Large intestine (tissue), 3 donors: Measurements from ENCODE around the gene VNN1. TPM values are rescaled to one million over a fixed set of nuclear protein-coding genes. Genes with fewer than 3 reads are reported as not detected.

Source experiments
- DNase-seq, 2 donors: peaks; one replicate each; pipeline versions ENCODE4 v3.0.0 to v3.0.0-alpha.2; 2013
- H3K27ac ChIP-seq: one replicate; pipeline ENCODE4 v1.5.1; 2013; ENCODE audit warnings: low read length
- H3K27me3 ChIP-seq: 2 replicates; pipeline ENCODE4 v1.6.1; 2013; ENCODE audit warnings: low read length; ENCODE audit not compliant: control insufficient read depth, insufficient read depth
- H3K36me3 ChIP-seq: 2 replicates; pipeline ENCODE4 v1.6.1; 2013; ENCODE audit warnings: low read length; ENCODE audit not compliant: control insufficient read depth, insufficient read depth
- H3K4me1 ChIP-seq: one replicate; pipeline ENCODE4 v1.6.1; 2013; ENCODE audit warnings: low read length; ENCODE audit not compliant: control insufficient read depth, insufficient read depth
- H3K4me3 ChIP-seq: one replicate; pipeline ENCODE4 v1.5.1; 2013; ENCODE audit warnings: low read length
- H3K9me3 ChIP-seq: one replicate; pipeline ENCODE4 v1.6.1; 2013; ENCODE audit warnings: mild to moderate bottlenecking, low read depth, low read length, moderate library complexity; ENCODE audit not compliant: control insufficient read depth
- WGBS: methylation state at CpG from one replicate; pipeline ENCODE4 v1.1.5; 2013; ENCODE audit warnings: low lambda C conversion rate; ENCODE audit not compliant: insufficient coverage; 5-methylcytosine and 5-hydroxymethylcytosine counted together
- polyA plus RNA-seq: library from polyadenylated mRNA; unstranded; fragments of 120-200 nt; gene quantifications from one replicate; pipeline ENCODE4 v1.2.1, GENCODE V29; 2013

The VNN1 gene
- polyA plus RNA-seq, 1 donor, result 2.0 TPM

- H3K9me3 ChIP-seq, result no peaks in the 10 kb centered on the region
- WGBS, result no CpG with 5 or more reads among the region's 1 CpG
- H3K27me3 ChIP-seq, result no peaks in the 10 kb centered on the region
- H3K4me1 ChIP-seq, result no peaks in the 10 kb centered on the region
- no peak for DNase-seq
- H3K36me3 ChIP-seq, result no peaks in the 10 kb centered on the region
- H3K27ac ChIP-seq, result no peak overlapping the region
- no peak overlapping the region for H3K4me3 ChIP-seq
Measured at GRCh38 chr6:132748446-132748845, 34.6 kb upstream of the VNN1 start.

DNA sequence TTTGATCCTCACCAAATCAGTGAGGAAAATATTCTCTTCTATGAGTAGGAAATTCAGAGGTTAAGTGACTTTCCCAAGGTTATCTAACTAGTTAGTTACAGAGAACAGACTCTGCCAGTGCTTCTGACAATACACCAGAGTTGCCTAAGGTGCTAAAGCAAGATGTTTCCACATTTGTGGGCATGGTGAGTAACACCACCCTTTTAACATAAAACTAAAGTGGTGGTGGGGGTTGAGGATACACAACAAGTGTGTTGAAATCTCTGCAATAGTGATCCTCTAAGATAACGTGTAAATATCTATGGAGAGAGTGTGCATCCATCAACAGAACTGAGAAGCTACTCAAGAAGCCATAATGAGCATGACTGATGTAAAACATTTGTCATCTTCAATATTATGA, 32.2 kb upstream of the VNN1 start:
- Histone ChIP-seq H3K9me3 (no peaks in the 10 kb centered on the region), H3K36me3 (no peaks in the 10 kb centered on the region), H3K4me3 (no peak overlapping the region), H3K4me1 (no peaks in the 10 kb centered on the region), H3K27ac (no peak overlapping the region), H3K27me3 (no peaks in the 10 kb centered on the region)
- DNase-seq, result no peak
- no CpG with 5 or more reads among the region's 1 CpG for WGBS

GRCh38 chr6:132742495-132742894, 28.6 kb upstream of the VNN1 start:
- H3K9me3 ChIP-seq, result no peaks in the 10 kb centered on the region
- no peak for DNase-seq
- 88% methylated on average over 1 of the region's 4 CpGs for WGBS
- H3K4me1 ChIP-seq, result no peaks in the 10 kb centered on the region
- H3K27ac ChIP-seq, result no peak overlapping the region
- H3K36me3 ChIP-seq, result no peaks in the 10 kb centered on the region
- no peaks in the 10 kb centered on the region for H3K27me3 ChIP-seq
- no peak overlapping the region for H3K4me3 ChIP-seq

DNA sequence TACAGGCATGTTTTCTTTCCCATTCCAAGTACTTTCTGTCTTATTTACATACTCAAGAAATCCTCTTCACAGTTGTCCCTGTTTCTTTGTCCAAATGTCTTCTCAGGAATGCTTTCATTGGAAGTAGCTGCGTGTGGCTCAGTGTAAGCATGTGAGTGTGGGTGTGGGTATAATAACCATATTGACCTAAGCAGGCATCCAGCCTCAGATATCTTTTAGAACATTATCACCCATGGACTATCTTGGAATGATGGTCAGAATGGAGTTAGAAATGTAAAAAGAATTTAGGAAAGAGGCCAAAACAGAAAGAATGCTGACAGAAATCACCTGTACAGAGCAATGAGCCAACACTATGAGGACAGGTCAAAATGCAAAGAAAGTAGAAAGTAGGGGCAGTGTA, 27.4 kb upstream of the VNN1 start:
- no peak overlapping the region for H3K27ac ChIP-seq
- H3K4me3 ChIP-seq, result no peak overlapping the region
- no peaks in the 10 kb centered on the region for H3K9me3 ChIP-seq
- no peak for DNase-seq
- no peaks in the 10 kb centered on the region for H3K4me1 ChIP-seq
- H3K27me3 ChIP-seq, result no peaks in the 10 kb centered on the region
- no peaks in the 10 kb centered on the region for H3K36me3 ChIP-seq
- WGBS, result no CpG with 5 or more reads among the region's 1 CpG

GRCh38 chr6:132736239-132736638, 22.4 kb upstream of the VNN1 start:
- H3K36me3 ChIP-seq, result no peaks in the 10 kb centered on the region
- H3K4me1 ChIP-seq, result no peaks in the 10 kb centered on the region
- H3K27me3 ChIP-seq, result no peaks in the 10 kb centered on the region
- DNase-seq, result peak in 1 of 2 donors; percentile 26
- no peak overlapping the region for H3K4me3 ChIP-seq
- no peaks in the 10 kb centered on the region for H3K9me3 ChIP-seq
- H3K27ac ChIP-seq, result no peak overlapping the region
- WGBS, result no CpG with 5 or more reads among the region's 1 CpG

DNA sequence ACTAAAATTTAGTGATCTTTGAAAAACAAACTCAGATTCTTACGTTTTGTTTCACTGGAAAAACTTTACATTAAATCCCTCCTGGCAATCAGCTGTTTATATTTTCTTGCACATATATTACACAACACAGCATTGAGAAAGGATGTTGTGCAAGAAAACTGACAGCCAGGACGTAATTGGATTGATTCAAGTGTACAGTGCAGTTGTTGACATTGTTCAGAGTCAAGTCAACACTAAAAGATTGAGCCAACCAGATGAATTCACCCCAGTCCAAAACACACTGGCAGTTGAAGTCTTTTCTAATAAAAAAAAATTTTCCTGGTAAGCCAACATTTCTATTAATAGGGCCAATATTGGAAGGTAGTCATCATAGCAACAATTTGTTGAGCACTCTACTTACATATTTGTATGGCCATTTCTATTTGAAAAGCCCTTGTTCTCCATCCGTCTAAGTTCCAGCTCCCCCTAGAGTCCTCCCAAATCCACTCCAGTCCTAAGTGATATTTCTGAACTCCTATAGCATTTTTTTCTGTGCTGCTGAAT, 20.9 kb upstream of the VNN1 start:
- Histone ChIP-seq H3K9me3 (no peaks in the 10 kb centered on the region), H3K4me1 (no peaks in the 10 kb centered on the region), H3K4me3 (no peak overlapping the region), H3K27me3 (no peaks in the 10 kb centered on the region), H3K27ac (no peak overlapping the region), H3K36me3 (no peaks in the 10 kb centered on the region)
- DNase-seq, result peak in 1 of 2 donors; percentile 33
- no CpG with 5 or more reads among the region's 3 CpGs for WGBS

GRCh38 chr6:132733814-132734213, 20.0 kb upstream of the VNN1 start:
- no peak overlapping the region for H3K4me3 ChIP-seq

DNA sequence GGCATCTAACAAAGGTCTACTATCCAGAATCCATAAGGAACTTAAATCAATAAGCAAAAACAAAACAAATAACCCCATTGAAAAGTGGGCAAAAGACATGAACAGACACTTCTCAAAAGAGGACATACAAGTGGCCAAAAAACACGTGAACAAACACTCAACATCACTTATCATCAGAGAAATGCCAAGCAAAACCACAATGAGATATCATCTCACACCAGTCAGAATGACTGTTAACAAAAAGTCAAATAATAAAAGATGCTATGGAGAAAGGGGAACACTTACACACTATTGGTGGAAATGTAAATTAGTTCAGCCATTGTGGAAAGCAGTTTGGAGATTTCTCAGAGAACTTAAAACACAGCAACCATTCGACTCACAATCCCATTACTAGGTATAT, 19.4 kb upstream of the VNN1 start:
- Histone ChIP-seq H3K36me3 (no peaks in the 10 kb centered on the region), H3K27ac (no peak overlapping the region), H3K27me3 (no peaks in the 10 kb centered on the region), H3K4me3 (no peak overlapping the region), H3K9me3 (no peaks in the 10 kb centered on the region), H3K4me1 (no peaks in the 10 kb centered on the region)
- DNase-seq, result no peak
- WGBS, result 80% methylated on average over 1 of the region's 2 CpGs

More at GRCh38 chr6:132733814-132734213, 20.0 kb upstream of the VNN1 start:
- WGBS, result no CpG with 5 or more reads among the region's 1 CpG
- Histone ChIP-seq H3K36me3 (no peaks in the 10 kb centered on the region), H3K27me3 (no peaks in the 10 kb centered on the region), H3K9me3 (no peaks in the 10 kb centered on the region), H3K27ac (no peak overlapping the region), H3K4me1 (no peaks in the 10 kb centered on the region)
- no peak for DNase-seq

GRCh38 chr6:132731086-132731485, 17.2 kb upstream of the VNN1 start:
- no peak overlapping the region for H3K27ac ChIP-seq
- no peak for DNase-seq
- no peaks in the 10 kb centered on the region for H3K4me1 ChIP-seq
- H3K36me3 ChIP-seq, result no peaks in the 10 kb centered on the region
- H3K27me3 ChIP-seq, result no peaks in the 10 kb centered on the region
- H3K4me3 ChIP-seq, result no peak overlapping the region
- WGBS, result 83% methylated on average over 1 of the region's 2 CpGs
- H3K9me3 ChIP-seq, result no peaks in the 10 kb centered on the region

DNA sequence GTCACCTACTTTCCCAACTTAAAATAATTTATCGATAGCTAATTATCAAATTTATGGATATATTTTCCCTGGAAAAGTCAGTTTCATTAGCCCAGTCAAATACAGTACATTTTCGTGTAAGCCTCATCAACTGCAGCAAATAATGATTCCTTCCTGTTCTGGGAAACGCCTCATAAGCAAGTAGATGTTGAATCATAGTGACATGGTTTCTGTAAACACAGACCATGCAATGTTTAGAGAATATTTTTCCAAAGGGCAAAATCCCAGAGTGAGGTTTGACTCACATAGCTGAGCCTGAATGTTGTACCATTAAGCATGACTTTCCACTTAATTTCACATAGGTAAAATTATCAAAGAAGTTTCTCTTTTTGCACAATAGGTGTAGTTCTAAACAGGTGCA, 16.7 kb upstream of the VNN1 start:
- Histone ChIP-seq H3K27ac (no peak overlapping the region), H3K4me3 (no peak overlapping the region), H3K4me1 (no peaks in the 10 kb centered on the region), H3K9me3 (no peaks in the 10 kb centered on the region), H3K36me3 (no peaks in the 10 kb centered on the region), H3K27me3 (no peaks in the 10 kb centered on the region)
- peak in 1 of 2 donors; percentile 14 for DNase-seq
- no CpG with 5 or more reads among the region's 3 CpGs for WGBS

GRCh38 chr6:132728616-132729015, 14.8 kb upstream of the VNN1 start:
- no peaks in the 10 kb centered on the region for H3K27me3 ChIP-seq
- no peak for DNase-seq

More at GRCh38 chr6:132728616-132729015, 14.8 kb upstream of the VNN1 start:
- Histone ChIP-seq H3K27ac (no peak overlapping the region), H3K36me3 (no peaks in the 10 kb centered on the region), H3K4me3 (no peak overlapping the region), H3K9me3 (no peaks in the 10 kb centered on the region), H3K4me1 (no peaks in the 10 kb centered on the region)
- no CpG with 5 or more reads among the region's 4 CpGs for WGBS
